HG02885 (cell line): ENCODE data around the gene PDZRN4.
A peak's percentile ranks its signal among the peaks of the same experiment; 100 is the strongest.

ENCODE experiments used
- ATAC-seq: cut with Tn5 transposase; IDR thresholded peaks from one replicate; pipeline ENCODE4 v1.9.1; 2021; ENCODE audit warnings: mild to moderate bottlenecking; ENCODE audit not compliant: unreplicated experiment, poor library complexity

Gene PDZRN4

DNA sequence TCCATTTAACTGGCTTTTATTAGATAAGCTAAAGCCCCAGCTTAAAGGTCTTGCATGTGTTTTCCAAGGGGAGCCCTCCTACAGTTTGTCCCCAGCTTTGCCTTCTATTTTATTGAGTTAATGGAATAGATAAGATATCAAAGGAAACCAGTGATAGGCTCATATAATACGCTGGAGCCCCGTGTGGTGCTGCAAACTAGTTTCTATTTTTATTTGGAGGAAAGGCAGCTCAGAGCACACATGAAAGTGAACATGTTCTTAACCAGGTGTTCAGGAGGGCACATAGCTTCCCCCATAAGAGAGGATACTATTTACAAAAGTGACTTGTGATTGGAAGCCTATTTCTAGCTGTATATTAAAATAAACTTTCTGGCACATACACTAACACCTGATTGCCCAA, 251.7 kb downstream of the PDZRN4 start:
- no peak for ATAC-seq

DNA sequence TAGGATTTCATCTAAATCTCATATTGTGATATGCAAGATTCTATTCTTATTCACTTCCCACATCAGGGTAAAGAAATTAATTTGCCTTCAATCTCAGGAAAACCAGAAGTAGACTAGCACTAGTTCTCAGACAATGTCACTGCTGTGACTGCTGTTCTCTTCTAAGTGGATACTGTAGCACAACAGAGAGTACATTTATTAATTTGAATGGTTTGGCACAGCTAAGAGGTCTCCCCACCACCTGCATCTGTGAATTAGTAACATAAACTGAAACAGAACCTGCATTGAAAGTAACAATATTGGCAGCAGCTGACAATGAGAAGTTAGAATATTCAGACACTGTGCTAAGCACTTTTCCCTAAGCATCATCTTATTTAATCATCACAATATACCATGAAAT, 253.1 kb downstream of the PDZRN4 start:
- ATAC-seq = no peak

GRCh38 chr12:41442896-41443295, 254.8 kb downstream of the PDZRN4 start:
- no peak for ATAC-seq

DNA sequence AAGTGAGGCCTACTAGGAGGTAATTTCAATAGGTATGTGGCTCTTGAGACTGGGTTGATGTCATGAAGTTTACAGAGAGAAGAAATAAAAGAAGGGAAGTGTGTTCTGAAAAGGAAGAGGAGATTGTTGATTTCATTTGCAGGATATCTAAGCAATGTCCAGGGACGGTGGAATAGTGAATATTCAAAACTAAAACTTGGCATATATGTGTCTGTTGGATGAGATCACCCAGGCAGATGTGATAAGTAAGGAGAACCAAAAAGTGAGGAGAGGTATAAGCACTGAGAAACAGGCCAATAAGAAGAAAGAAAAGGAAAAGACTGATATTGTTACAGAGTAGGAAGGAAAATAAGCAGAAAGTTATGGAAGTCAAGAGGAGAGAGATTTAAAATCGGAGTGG, 255.6 kb downstream of the PDZRN4 start:
- ATAC-seq = no peak

DNA sequence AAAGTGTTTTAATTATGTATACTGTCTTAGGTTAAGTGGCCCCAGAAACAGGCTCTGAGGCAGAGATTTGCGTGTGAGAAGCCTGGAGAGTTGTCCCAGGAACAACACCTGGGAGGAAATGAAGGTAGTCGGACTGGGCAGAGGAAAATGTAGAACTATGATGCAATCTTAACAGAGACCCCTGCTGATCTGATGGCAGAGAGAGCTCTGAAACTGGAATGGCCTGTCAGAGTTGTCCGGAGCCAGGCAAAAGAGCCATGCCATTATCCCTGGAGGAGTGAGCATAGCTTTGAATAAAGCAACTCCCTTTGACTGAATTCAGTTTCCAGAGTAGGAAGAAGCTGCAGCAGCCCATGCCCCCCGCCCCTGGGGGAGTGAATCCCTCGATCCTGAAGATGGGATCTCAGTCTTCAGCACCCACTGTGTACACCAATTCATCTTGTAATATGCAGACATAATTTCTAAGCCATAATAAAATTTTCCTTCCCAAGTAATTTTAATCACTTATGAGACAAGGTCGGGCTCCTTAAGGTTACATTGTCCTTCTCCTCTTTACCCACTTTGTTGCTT, 264.8 kb downstream of the PDZRN4 start:
- no peak for ATAC-seq

DNA sequence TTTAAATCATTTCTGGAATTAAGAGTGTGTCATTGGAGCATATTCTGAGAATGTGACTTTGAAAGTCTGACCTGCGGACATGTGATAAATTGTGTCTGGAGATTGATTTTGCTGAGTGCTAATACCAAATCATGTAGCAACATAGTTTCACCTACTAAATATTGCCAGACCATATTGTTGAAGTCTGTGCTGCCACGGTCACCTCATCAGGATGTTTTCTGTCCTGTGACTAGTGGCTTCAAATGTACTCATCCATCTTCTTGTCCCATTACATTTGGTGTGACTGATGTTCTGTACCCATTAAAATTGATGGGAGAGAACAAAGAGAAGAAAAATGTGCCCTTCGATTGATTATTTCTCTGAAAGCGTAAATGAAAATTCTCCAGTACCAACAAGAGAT, 265.3 kb downstream of the PDZRN4 start:
- no peak for ATAC-seq

- no peak for ATAC-seq
Observed at GRCh38 chr12:41459111-41459905, 271.2 kb downstream of the PDZRN4 start.

GRCh38 chr12:41459906-41460214, 271.7 kb downstream of the PDZRN4 start:
- ATAC-seq = no peak

DNA sequence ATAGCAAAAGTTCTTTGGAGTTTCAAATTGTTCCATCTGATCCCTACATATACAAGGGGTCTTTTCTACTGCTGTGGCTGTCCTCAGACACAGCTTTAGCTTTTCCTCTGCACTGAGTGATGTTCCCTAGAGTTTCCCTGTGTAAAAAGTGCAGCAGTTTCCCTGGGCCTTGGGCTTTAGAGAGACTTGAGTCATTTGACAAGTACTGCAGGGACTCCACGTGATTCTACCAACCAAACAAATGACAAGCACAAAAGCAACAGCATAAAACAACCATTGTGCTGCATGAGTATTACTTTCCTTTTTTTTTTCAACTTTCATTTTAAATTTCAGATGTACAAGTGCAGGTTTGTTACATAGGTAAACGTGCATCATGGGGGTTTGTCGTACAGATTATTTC, 272.8 kb downstream of the PDZRN4 start:
- no peak for ATAC-seq

- no peak for ATAC-seq
Observed at GRCh38 chr12:41462312-41462711, 274.2 kb downstream of the PDZRN4 start.

DNA sequence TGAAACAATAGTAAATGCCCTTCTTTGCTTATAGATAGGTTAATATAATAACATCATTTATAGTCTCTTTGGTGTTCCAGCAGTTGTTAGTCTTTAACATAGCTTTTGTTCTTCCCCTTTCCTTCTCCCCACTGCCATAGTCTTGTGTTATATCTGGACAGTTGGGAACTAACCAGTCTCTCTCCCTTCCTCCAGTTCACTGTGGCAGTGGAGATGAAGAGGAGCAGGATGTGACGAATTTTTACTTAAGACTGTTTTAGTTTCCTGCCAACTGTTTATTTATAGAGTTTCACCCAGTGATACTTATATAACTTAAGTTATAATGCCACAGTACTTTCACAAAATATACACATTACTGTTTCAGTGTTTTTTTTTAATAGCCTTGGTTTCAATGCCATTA, 277.4 kb downstream of the PDZRN4 start:
- no peak for ATAC-seq

- no peak for ATAC-seq
Observed at GRCh38 chr12:41466300-41466699, 278.2 kb downstream of the PDZRN4 start.

GRCh38 chr12:41466802-41467201, 278.7 kb downstream of the PDZRN4 start:
- ATAC-seq = no peak

DNA sequence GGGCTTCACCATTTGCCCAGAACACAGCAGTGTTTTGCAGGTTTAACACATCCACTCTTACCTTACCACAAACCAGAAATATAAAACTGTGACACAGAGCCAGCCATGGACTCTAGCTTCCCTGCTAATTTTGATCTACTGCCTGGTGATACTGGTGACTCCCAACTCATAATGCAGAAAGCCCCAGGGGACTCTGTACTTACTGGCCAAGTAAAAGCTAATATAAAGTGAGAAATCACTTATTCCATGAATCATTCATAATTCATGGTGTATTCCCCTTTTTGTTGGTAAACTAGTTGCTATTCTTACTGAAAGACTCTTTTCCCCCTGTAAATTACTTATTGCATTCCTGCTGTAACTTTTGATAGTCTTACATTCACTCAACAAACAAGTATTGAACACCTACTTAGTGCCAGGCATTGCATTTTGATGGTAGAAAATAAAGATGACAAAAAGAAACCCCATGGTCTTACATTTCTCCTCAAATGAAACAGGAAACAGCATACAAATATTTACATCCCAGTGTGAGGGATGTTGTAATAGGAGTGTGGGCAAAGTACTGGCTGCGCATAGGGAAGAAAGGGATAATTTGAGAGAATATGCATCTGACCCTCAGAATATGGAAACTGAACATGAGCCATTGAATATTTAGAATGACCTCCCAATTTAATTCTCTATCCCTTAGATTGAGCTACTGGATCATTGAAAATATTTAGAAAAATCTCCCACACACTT, 279.6 kb downstream of the PDZRN4 start:
- ATAC-seq = no peak

- no peak for ATAC-seq
Observed at GRCh38 chr12:41468341-41468740, 280.2 kb downstream of the PDZRN4 start.

- no peak for ATAC-seq
Observed at GRCh38 chr12:41468756-41469155, 280.6 kb downstream of the PDZRN4 start.

- no peak for ATAC-seq
Observed at GRCh38 chr12:41473441-41473840, 285.3 kb downstream of the PDZRN4 start.

GRCh38 chr12:41474001-41474400, 285.9 kb downstream of the PDZRN4 start:
- no peak for ATAC-seq

DNA sequence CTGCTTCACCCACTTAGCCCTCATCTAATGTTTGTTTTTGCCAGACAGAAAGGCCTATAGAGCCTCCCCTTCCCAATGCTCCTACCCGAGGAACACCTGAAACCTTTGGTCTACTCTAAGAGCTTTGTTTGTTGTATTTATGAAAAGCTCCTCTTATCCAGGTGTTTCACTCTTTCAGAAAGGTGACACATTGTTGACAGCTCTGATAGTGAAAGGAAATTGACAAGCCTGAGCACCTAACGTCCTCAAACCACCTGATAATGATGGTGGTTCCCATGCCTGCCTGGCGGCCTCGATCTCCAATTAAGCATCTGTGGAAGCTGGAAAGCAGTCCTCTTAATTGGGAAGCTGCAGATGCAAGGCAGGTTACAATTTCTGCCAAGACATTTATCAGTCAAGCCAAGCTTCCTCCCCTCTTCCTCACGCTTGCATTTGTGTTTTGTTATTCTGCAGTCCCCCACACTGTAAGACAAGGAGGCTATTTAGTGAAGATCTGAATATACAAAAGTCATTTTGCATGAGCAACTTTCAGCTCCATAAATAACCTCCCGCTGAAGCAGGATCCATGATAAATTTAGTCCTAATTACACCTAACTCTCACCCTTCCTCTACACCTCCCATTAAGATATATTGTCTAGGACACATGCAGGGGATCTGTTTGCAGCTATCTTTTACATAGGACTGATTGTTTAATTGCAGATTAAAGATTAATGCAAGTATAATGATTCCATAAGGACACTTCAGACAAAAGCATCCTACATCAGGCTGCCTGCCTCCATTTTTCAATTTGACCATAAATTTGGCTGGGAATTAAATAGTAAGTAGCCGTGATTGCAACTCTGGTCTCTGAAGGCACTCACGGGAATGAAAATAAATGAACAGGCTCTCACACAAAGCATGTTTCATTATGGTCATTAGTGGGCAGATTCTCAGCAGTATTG, 288.6 kb downstream of the PDZRN4 start:
- ATAC-seq = no peak

DNA sequence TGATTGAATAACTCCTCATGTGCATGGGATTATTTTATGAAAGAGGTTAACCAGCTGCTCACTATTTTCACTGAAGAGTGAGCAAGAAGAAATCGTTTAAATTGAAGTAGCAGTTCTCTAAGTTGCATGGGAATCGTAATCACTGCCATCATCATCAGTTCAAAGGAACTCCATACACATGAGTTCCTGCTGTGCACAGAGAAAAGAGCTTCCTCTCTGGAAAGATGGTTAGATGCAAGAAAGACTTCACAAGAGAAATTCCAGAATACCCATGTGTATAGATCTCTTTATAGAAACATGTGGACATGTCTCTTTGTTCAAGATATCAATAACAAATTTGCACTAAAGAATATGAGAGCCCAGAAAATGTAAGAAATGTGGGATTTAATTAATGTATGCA, 291.3 kb downstream of the PDZRN4 start:
- no peak for ATAC-seq

- ATAC-seq = peak; percentile 72
Observed at GRCh38 chr12:41485203-41485602, 297.1 kb downstream of the PDZRN4 start.
